Stimulated activated CD4-positive, alpha-beta T cell treated with anti-CD3 and anti-CD28 coated beads, Interleukin-15, amount 100 ng/mL, for 24 hours (primary cell): ENCODE measurements around the gene ANTKMT.
"Not testable (repeated sequence)": the region's sequence is repeated elsewhere in the genome, so short reads cannot be mapped to it uniquely, and the experiment has no call there.

Experiments used
- DNase-seq: peaks from one replicate; pipeline ENCODE4 v3.0.0-alpha.2; 2020

ANTKMT gene

GRCh38 chr16:746637-747036, 25.7 kb downstream of the ANTKMT start:
- DNase-seq, result no peak

GRCh38 chr16:747978-748746, 27.2 kb downstream of the ANTKMT start:
- DNase-seq, result no peak

GRCh38 chr16:749010-749409, 28.1 kb downstream of the ANTKMT start:
- DNase-seq, result no peak

- DNase-seq, result no peak
Observed at GRCh38 chr16:750485-750884, 29.5 kb downstream of the ANTKMT start.

DNA sequence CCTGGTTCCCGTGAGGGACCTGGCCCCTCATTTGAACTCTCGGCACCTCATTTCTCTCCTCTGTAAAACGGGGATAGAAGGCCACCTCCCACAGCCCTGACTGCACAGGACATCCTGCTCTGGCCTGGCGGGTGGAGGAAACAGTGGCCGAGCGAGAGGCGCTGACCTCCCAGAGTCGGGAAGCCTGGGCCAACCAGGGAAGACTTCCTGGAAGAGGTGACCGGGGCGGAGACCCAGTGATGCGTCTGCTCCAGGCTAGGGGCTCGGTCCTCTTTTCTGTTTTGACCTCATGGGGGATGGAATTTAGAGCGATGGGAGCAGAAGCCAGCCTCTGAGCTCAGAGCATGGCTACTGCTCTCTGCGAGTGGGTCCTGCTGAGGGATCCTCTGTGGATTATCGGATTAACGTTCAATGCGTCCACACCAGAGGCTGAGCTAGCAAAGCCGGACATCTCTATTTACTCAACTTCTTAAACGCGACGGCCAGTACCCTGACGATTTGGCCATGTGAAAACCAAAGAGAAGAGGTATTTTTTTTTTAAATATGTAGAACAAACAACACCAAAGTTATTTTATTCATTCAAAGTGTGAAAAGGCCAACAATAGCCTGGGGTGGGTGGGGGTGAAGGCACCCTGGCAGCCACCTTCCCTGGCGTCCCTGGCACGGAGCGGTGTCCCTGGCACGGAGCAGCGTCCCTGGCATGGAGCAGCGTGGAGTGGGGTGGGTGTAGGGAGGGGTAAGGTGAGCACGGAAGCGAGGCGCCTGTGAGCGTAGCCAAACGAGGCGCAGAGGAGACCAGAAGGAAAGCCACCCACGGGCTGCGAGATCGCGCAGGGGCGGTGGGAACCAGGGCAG, 30.4 kb downstream of the ANTKMT start:
- no peak for DNase-seq

GRCh38 chr16:752007-752312, 31.0 kb downstream of the ANTKMT start:
- DNase-seq, result no peak

DNA sequence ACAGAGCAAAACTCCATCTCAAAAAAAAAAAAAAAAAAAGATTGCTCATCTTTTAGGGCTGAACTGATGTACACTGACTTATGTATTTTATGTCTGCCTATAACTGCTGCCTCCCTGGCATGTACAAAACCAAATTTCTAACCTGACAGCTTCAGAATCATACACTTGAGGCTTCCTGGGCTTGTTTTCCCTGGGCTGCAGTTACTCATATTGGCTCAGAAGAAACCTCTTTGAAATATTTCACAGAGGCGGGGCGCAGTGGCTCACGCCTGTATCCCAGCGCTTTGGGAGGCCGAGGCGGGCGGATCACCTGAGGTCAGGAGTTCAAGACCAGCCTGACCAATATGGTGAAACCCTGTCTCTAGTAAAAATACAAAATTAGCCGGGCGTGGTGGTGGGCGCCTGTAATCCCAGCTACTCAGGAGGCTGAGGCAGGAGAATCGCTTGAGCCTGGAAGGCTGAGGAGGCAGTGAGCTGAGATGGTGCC, 33.2 kb downstream of the ANTKMT start:
- not testable (repeated sequence) for DNase-seq

GRCh38 chr16:754656-755055, 33.7 kb downstream of the ANTKMT start:
- DNase-seq, result no peak

GRCh38 chr16:756428-756827, 35.5 kb downstream of the ANTKMT start:
- no peak for DNase-seq

GRCh38 chr16:759110-759910, 38.4 kb downstream of the ANTKMT start:
- no peak for DNase-seq

GRCh38 chr16:760065-760464, 39.1 kb downstream of the ANTKMT start:
- no peak for DNase-seq

- no peak for DNase-seq
Observed at GRCh38 chr16:760545-761343, 39.8 kb downstream of the ANTKMT start, which contains the start of gene MSLN. MSLN (plus strand) TSS chr16:760734; CDS start chr16:762681, 1,947 bp downstream.

DNA sequence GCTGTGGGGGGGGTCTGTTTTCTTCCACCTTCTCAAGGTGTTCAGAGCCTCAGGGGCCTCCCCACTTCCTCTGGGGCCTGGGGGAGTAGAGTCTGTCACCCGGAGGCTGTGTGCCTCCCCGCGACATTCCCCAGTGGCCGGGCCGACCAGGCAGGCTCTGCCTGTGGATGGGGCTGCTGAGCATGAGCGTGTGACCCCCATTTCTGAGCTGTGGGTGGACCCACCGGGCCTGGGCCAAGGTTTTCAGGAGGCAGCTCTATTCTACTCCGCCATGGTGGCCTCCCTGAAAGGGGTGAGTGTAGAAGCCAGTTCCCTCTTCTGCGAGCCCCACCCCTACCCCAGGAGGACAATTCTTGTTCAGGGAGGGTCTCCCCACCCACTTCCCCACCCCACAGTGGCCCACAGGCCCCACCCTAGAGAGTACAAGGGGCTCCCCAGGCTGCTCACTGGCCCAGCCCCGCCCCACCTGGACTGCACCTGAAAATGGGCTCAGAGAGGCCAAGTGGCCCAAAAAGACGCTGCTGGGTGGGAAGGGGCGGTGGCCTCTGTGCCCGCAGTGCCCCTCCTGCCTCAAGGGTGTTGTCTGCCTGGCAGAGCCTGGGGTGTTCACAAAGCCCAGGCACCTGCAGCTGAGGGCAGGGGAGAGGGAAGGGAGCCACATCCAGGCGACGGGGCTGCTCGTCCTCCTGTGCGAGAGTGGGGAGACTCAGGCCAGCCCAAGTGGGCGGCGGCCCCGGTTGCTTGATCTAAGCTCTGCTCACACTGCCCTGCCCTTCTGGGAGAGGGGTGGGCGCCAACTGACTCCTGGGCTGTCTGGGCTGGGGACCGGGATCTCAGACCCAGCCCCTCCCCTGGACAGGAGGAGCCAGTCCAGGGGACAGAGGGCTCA, 40.9 kb downstream of the ANTKMT start:
- no peak for DNase-seq

GRCh38 chr16:762595-763268, 41.8 kb downstream of the ANTKMT start:
- no peak for DNase-seq

DNA sequence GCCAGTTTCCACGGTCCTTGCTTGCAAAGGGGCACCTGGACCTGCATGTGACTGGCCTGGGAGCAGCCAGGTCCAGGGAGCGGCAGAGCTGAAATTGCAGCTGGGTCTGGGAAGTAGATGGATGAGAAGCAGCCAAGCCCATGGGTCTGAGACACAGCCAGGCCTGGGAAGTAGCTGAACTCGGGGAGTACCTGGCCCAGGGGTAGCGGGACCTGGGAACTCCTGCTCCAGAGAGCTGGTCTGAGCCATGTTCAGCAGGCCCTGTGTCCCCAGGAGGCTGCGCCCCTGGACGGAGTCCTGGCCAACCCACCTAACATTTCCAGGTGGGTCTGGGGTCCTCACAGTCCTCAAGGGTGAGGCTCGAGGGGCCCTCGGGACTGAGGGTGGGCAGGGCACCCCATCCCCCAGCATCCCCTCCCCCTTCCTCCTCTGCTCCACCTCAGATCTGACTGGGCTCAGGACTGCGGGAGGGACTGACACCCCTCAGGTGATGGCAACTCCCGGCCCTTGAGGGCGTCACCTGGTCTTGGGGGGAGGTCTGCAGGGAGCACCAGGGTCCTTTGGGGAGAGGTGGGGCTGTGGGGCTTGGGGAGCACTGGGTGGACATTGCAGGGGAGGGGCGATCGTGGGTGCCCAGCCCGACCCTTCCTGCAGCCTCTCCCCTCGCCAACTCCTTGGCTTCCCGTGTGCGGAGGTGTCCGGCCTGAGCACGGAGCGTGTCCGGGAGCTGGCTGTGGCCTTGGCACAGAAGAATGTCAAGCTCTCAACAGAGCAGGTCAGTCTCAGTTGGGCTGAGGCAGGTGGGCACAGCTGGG, 42.6 kb downstream of the ANTKMT start:
- no peak for DNase-seq

DNA sequence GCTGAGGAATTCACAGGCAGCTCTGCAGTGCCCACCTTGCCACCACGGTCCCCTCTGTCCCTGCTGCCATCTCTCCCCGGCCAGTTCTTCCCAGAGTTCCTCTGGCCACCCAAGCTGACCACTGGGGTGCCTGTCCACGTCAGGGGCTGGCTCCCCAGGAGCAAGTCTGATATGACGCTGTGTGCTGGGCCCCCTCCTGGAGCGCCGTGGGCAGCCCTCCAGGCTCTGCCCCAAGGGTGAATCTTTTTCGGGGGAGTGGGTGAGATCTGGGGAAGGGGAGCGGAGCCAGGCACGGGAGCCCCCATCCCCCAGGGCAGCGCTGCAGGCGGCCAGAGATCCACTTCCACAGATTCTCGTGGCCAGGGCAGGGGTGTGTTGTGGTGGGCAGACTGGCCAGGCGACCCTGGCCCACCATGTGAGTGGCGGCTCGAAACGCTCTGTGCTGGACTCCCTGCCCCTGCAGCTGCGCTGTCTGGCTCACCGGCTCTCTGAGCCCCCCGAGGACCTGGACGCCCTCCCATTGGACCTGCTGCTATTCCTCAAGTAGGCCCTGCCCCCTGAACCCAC, 43.3 kb downstream of the ANTKMT start:
- DNase-seq, result no peak

GRCh38 chr16:764848-765487, 44.0 kb downstream of the ANTKMT start:
- no peak for DNase-seq

DNA sequence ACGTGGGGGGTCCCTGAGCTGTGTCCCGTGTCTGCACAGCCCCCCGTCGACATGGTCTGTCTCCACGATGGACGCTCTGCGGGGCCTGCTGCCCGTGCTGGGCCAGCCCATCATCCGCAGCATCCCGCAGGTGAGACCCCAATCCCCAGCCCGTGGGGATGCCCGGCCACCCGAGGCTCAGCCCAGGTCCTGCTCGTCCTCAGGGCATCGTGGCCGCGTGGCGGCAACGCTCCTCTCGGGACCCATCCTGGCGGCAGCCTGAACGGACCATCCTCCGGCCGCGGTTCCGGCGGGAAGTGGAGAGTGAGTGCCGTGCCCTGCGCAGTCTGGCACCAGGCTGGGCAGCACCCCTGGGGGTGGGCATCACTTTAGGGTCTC, 44.5 kb downstream of the ANTKMT start:
- no peak for DNase-seq
